ENCODE measurements around the gene FGF2. TPM values are rescaled to one million over a fixed set of nuclear protein-coding genes. Genes with fewer than 3 reads are reported as not detected.
A peak's percentile ranks its signal among the peaks of the same experiment; 100 is the strongest.
"Not testable (repeated sequence)": the region's sequence is repeated elsewhere in the genome, so short reads cannot be mapped to it uniquely, and the experiment has no call there.

The FGF2 gene
- total RNA-seq, 1 donor from 2014 or later, result 1.2 TPM

- DNase-seq (ENCODE audit: low spot score) (no peak), ATAC-seq (no peak)
Observed at GRCh38 chr4:122921300-122921699, 94.7 kb downstream of the FGF2 start.

DNA sequence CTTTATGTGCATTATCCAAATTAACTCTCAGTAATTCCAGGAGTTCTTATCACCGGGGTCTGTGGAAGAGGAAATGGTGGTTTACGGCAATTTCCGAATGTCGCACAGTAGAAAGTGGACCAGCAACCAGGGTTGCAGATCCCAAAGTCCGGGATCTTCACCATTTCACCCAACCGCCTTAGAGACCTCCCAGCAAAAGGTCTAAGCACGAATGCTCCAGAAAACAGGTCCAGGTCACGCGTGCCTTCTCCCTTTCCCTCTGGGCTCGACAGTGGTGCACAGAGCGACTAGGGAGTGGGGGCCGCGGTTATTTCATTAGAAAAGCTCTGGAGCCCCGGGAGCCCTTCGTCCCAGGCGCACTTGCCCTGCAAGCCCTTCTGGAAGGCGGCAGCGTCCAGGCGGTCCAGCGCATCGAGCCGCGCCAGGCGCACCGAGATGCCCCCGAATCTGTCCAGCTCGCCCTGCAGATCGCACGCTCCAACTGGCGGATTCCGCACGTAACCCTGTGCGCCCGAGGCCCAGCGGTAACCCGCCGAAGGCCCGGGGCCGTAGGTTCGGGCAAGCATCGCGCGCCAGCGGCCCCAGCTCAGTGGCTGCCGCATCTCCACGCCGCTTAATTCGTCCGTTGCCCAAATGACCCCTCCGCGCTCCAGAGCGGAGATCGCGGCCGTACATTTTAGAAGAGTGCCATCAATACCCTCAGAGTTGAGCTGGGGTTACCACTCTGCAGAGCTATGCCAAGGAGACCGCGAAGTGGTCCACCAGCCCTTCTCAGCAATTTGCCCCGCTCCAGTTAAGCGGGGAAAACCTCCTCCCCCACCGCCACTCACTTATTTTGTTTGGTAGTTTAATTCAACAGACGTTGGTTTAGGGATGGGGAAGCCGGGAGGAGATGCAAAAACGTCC lies 95.6 kb downstream of the FGF2 start, which contains the start of gene NUDT6:
TSS of gene NUDT6 (minus strand) at position 627 of the 906 bp plus-strand sequence. CDS start at position 602, 25 bp downstream.
- DNase-seq (ENCODE audit: low spot score) (peak; percentile 76), ATAC-seq (peak; percentile 92)

- ATAC-seq (peak; percentile 93), DNase-seq (ENCODE audit: low spot score) (peak; percentile 85)
Observed at GRCh38 chr4:122922877-122923511, 96.4 kb downstream of the FGF2 start.

DNA sequence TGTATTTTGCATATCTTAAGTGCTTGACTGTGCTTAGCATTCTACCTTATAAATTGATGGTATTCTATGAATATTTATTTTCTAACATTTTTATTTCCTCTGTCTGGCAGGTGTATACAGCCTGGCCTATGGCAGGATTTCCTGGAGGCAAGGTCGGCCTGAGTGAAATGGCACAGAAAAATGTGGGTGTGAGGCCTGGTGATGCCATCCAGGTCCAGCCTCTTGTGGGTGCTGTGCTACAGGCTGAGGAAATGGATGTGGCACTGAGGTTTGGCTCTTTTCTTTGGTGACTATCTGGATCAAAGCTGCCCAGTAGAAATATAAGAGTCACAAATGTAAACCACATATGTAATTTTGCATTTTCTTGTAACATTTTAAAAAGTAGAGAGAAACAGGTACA lies 102.3 kb downstream of the FGF2 start:
- no peak for DNase-seq (ENCODE audit: low spot score)
- ATAC-seq, result no peak

DNA sequence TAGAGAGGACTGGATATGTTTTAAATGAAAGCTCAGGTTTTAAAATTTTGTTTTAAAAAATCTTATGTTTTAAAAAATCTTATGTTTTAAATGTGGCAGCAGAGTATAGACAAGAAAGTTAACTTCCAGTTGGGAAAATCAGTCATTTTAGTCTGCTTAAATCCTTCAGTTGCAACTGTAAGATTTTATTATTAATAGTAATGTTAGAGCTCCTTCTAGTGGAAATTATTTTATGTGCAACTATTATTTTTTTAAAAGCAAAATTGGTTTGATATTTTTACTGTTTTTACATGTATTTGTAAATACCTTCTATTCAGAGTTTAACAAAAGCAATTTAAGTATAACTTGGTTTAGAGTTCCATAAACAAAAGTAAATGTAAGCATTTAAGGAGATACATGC lies 104.2 kb downstream of the FGF2 start:
- no peak for DNase-seq (ENCODE audit: low spot score)
- peak; percentile 40 for ATAC-seq

GRCh38 chr4:122932763-122933162 lies 106.1 kb downstream of the FGF2 start:
- no peak for DNase-seq (ENCODE audit: low spot score)
- no peak for ATAC-seq

- not testable (repeated sequence) for DNase-seq (ENCODE audit: low spot score); ATAC-seq
Observed at GRCh38 chr4:122945136-122945535, 118.5 kb downstream of the FGF2 start.

- no peak for DNase-seq (ENCODE audit: low spot score)
- no peak for ATAC-seq
Observed at GRCh38 chr4:122946142-122946541, 119.5 kb downstream of the FGF2 start.

Other genes starting within 250 kb of the FGF2 start
- not detected for gene IL21, start 205.8 kb upstream of the FGF2 start, total RNA-seq
- 0.55 TPM for gene BBS12, start 94.1 kb upstream of the FGF2 start, total RNA-seq
- gene NUDT6, start 95.8 kb downstream of the FGF2 start, total RNA-seq, result 16.9 TPM